Activated B cell treated with CpG ODN at 0.5 μM for 24 hours (primary cell): ENCODE data around the gene NUP160. TPM values are rescaled to one million over a fixed set of nuclear protein-coding genes. Genes with fewer than 3 reads are reported as not detected.

Source experiments
- ATAC-seq: fragments of 200-7000 bp; cut with Tn5 transposase; one replicate; pipeline ENCODE4 v1.10.0; 2021; ENCODE audit warnings: low read depth, mild to moderate bottlenecking, moderate library complexity
- CTCF ChIA-PET: fragments of 350-600 bp; sonication (Branson Sonifier 250); formaldehyde crosslinking; loops from one replicate; lab custom pipeline; 2021; ENCODE audit warnings: antibody characterized with exemption; lab: Charles Lee
- POLR2A ChIA-PET: fragments of 350-600 bp; sonication (Branson Sonifier 250); formaldehyde crosslinking; loops from one replicate; lab custom pipeline; 2021; ENCODE audit warnings: antibody characterized with exemption; lab: Charles Lee
- DNase-seq: peaks from one replicate; pipeline ENCODE4 v3.0.0; 2022
- H3K27ac Mint-ChIP-seq: one replicate; pipeline ENCODE4 v1.8.0; 2020; ENCODE audit warnings: mixed read lengths
- H3K27me3 Mint-ChIP-seq: one replicate; pipeline ENCODE4 v1.8.0; 2021; ENCODE audit warnings: mixed read lengths
- H3K36me3 Mint-ChIP-seq: one replicate; pipeline ENCODE4 v1.8.0; 2021; ENCODE audit warnings: low read depth, mixed read lengths
- H3K4me1 Mint-ChIP-seq: one replicate; pipeline ENCODE4 v1.8.0; 2021; ENCODE audit warnings: mixed read lengths
- H3K4me3 Mint-ChIP-seq: one replicate; pipeline ENCODE4 v1.8.0; 2020; ENCODE audit warnings: mild to moderate bottlenecking, mixed read lengths
- H3K9me3 Mint-ChIP-seq: one replicate; pipeline ENCODE4 v1.8.0; 2020; ENCODE audit warnings: mixed read lengths
- CTCF ChIP-seq: fragments of 200-600 bp; IDR thresholded peaks from one replicate; pipeline ENCODE4 v1.8.0; 2022; ENCODE audit warnings: antibody characterized with exemption, mild to moderate bottlenecking
- intact Hi-C: fragments of 100-400 bp; cut with micrococcal nuclease; formaldehyde crosslinking; loops from one replicate; pipeline ENCODE4 v1.15.1; 2024
- total RNA-seq: library from RNA; stranded (reverse); gene quantifications from 2 replicates; pipeline ENCODE4 v1.2.3, GENCODE V29; 2022

The NUP160 gene
- total RNA-seq, 1 donor from 2014 or later = 70.8 TPM

DNA sequence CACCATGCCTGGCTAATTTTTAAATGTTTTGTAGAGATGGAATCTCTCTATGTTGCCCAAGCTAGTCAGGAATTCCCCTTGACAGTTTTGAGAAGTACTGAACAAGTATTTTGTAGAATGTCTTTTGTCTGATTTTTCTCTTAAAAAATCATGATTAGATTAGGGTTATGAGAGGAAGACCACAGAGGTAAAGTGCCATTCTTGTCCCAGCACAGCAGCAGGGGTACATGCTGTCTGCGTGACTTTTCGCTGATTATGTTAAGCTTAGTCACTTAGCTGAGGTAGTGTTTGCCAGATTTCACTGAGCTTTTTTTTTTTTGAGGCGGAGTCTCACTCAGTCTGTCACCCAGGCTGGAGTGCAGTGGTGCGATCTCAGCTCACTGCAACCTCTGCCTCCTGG, 13.6 kb upstream of the NUP160 start:
- H3K4me3 Mint-ChIP-seq = peak overlapping the region; percentile 73
- intact Hi-C loops = loop anchor here (2.0 kb wide), 1 partner anchor 17 kb away; no protein-coding TSS in a partner anchor
- H3K4me1 Mint-ChIP-seq = peaks cover 88% of the 10 kb centered on the region
- no peak for TF ChIP-seq CTCF
- POLR2A ChIA-PET = interaction anchor here (0.5 to 1.9 kb wide), 14 partner anchors 9 to 251 kb away, joined by 3 to 10 read pairs (median 4); partner anchors contain the start of gene NUP160
- no peaks in the 10 kb centered on the region for H3K36me3 Mint-ChIP-seq
- CTCF ChIA-PET = interaction anchor here (0.7 to 0.8 kb wide), 2 partner anchors 56 to 446 kb away, joined by 3 read pairs; no protein-coding TSS in a partner anchor
- no peaks in the 10 kb centered on the region for H3K27me3 Mint-ChIP-seq
- H3K27ac Mint-ChIP-seq = peak overlapping the region; percentile 91
- no peak for DNase-seq
- H3K9me3 Mint-ChIP-seq = no peaks in the 10 kb centered on the region
- ATAC-seq = peak; percentile 62

DNA sequence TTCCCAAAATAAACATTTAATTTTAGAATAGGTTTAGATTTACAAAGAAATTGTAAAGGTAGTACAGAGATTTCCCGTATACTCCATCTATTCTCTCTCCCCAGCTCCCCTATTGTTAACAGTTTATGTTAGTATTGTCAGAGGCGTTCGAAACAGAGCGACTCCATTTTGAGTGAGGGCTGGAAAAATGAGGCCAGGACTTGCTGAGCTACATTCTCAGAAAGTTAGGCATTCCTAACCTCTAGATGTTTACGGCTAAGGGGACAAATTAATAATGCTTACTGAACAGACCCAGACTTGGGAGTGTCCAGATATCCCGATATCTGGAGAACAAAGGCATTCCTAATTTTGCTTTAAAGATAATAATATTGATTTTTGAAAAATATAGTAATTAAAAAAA, 12.4 kb upstream of the NUP160 start:
- ATAC-seq = no peak

DNA sequence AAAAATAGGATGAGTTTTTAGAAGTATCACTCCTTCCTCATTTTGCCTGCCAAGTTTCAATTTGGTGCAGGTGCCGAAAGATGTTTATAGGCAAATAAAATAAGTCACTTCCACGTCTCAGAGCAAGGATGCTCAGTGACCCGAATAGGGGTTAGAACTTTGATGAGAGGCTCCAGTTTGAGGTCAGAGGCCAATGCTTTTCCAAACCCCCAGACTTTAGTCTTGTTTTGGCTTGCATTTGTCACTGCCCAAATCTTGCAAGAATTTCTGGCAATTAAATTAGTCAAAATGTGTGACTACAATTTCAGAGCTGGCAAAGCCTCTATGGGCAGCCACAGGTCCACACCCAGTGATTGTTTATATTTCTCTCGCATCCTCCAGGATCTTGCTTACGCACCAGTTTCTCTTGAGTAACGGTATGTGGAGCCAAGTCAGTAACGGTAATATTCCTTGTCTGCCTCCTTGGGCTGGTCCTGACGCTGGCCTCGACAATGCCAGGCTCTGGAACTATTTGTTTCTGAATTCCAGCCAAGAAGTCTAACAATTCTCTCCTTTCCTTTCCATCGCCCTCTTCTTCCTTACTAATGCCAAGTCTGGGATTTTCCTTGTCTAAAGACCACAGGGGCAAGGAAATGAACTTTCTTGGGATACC, 9.9 kb upstream of the NUP160 start:
- Mint-ChIP-seq H3K27ac (peak overlapping the region; percentile 95), H3K4me1 (peaks cover 89% of the 10 kb centered on the region), H3K27me3 (no peaks in the 10 kb centered on the region), H3K36me3 (no peaks in the 10 kb centered on the region), H3K9me3 (no peaks in the 10 kb centered on the region), H3K4me3 (peak overlapping the region; percentile 66)
- TF ChIP-seq CTCF = no peak
- POLR2A ChIA-PET = interaction anchor here (0.5 to 2.4 kb wide), 10 partner anchors 10 to 1307 kb away, joined by 3 to 11 read pairs (median 4); partner anchors contain the start of gene NUP160
- intact Hi-C loops = loop anchor here (1.0 to 10.0 kb wide), 3 partner anchors 162 to 453 kb away; partner anchors contain the start of gene SLC39A13
- DNase-seq (no peak), ATAC-seq (peak; percentile 47)
- CTCF ChIA-PET = no interaction called here

More for the DNA sequence above, 12.4 kb upstream of the NUP160 start:
- H3K4me3 Mint-ChIP-seq = no peak overlapping the region
- POLR2A ChIA-PET = no interaction called here
- TF ChIP-seq CTCF = no peak
- peaks cover 93% of the 10 kb centered on the region for H3K4me1 Mint-ChIP-seq
- CTCF ChIA-PET = no interaction called here
- no peak overlapping the region for H3K27ac Mint-ChIP-seq
- intact Hi-C loops = no loop called here
- no peaks in the 10 kb centered on the region for H3K27me3 Mint-ChIP-seq
- H3K9me3 Mint-ChIP-seq = no peaks in the 10 kb centered on the region
- no peaks in the 10 kb centered on the region for H3K36me3 Mint-ChIP-seq
- DNase-seq = no peak

- no peak for TF ChIP-seq CTCF
- CTCF ChIA-PET = no interaction called here
- no peak for DNase-seq
- POLR2A ChIA-PET = interaction anchor here (0.6 to 2.4 kb wide), 9 partner anchors 9 to 1307 kb away, joined by 3 to 11 read pairs (median 4); partner anchors contain the start of gene NUP160
- peaks cover 88% of the 10 kb centered on the region for H3K4me1 Mint-ChIP-seq
- intact Hi-C loops = loop anchor here (10.0 kb wide), 2 partner anchors 353 to 453 kb away; partner anchors contain the start of gene SLC39A13
- no peaks in the 10 kb centered on the region for H3K36me3 Mint-ChIP-seq
- peak; percentile 47 for ATAC-seq
- H3K9me3 Mint-ChIP-seq = no peaks in the 10 kb centered on the region
- peak overlapping the region; percentile 66 for H3K4me3 Mint-ChIP-seq
- H3K27ac Mint-ChIP-seq = peak overlapping the region; percentile 95
- no peaks in the 10 kb centered on the region for H3K27me3 Mint-ChIP-seq
Measured at GRCh38 chr11:47857485-47857884, 9.3 kb upstream of the NUP160 start.

- TF ChIP-seq CTCF = no peak
- Mint-ChIP-seq H3K27me3 (no peaks in the 10 kb centered on the region), H3K9me3 (no peaks in the 10 kb centered on the region), H3K4me3 (peak overlapping the region; percentile 46), H3K27ac (peak overlapping the region; percentile 95), H3K36me3 (no peaks in the 10 kb centered on the region), H3K4me1 (peaks cover 89% of the 10 kb centered on the region)
- ChIA-PET POLR2A (interaction anchor here (0.5 to 3.2 kb wide), 10 partner anchors 8 to 752 kb away, joined by 3 to 32 read pairs (median 4); no protein-coding TSS in a partner anchor), CTCF (interaction anchor here (1.0 to 2.5 kb wide), 5 partner anchors 57 to 164 kb away, joined by 3 to 8 read pairs (median 3); no protein-coding TSS in a partner anchor)
- intact Hi-C loops = loop anchor here (10.0 kb wide), 2 partner anchors 351 to 451 kb away; partner anchors contain the start of gene SLC39A13
- ATAC-seq (no peak), DNase-seq (no peak)
Measured at GRCh38 chr11:47856186-47856585, 8.0 kb upstream of the NUP160 start.
